ENCODE measurements around the gene CNTN5.

Gene CNTN5

DNA sequence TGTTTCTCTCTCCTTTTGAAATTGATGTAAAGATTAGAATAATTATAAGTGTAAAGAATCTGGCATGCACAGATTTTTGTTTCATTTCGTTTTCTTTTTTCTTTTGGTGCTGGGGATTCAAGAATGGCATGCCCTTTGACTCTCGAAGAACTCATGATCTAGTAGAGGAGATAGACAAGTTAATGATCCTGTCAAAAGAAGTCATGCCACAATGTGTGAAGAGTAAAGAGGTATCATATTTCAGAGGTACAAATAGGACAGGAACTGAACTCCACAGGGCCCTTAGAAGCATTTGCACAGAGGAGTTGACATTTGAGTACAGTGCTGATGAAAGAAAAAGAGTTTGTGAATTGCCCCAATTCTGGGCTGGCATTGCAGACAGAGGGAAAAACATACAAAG lies 958.3 kb downstream of the CNTN5 start:
- no peak for DNase-seq

DNA sequence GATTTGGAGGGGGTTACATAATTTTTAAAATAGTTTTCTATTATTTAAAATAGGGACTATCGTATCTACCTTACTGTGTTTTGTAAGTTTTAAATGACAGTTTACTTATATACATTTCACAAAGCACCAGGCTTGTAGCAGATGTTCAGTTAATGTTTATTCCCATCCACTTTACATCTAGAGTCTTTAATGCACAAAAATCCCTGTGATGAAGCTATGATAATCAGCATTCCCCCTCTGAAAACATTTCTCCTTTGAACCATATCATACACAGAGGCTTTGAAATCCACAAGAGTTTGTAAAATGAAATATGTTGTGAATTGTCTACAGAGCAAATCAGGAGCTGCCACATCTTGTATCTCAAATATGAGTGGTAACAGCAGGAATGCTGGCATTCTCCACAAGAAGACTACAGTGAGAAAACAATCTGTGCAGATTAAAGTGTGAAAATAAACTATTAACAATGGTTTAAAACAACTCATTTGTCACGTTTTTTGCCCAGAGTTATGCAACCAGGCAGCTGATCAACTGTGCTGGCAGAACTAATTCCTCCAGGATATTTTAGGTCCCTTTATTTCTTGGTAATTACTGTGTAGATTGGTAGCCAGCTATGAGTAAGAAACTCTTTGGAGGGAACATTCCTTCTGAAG lies 967.2 kb downstream of the CNTN5 start:
- no peak for DNase-seq

DNA sequence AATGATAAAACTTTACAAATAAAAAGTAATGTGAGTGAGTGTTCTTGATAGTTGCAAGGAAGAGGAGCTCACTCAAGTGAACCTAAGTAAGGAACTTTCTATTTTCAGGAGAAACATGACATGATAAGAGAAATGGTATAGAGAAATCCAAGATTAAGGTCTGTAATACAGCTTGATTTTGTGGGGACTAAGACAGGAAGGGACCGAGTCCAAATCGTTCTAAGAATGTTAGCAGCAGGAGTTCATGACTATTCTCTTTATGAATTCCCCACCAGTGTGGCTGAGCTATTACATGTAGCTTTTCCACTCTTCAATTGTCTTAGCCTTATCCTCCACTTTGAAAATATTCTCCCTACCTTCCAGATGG lies 967.7 kb downstream of the CNTN5 start:
- no peak for DNase-seq

DNA sequence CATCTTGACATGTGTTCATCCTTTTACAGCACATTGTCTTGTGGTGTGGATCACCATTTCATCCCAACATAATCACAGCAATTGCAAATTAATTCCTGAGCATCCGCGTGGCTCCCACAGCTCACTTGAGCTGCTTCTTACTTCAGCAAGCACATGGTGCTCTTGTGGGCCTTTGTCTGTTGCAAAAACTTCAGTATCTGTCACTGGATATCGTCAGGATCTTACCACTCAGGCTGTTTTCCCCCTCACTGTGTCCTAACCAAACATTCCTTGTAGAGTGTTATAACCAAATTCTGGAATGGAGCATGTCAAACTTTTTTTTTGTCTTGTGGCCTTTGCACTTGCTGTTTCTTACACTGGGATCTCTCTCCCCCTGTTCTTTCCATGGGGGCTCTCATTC lies 983.2 kb downstream of the CNTN5 start:
- DNase-seq = no peak

DNA sequence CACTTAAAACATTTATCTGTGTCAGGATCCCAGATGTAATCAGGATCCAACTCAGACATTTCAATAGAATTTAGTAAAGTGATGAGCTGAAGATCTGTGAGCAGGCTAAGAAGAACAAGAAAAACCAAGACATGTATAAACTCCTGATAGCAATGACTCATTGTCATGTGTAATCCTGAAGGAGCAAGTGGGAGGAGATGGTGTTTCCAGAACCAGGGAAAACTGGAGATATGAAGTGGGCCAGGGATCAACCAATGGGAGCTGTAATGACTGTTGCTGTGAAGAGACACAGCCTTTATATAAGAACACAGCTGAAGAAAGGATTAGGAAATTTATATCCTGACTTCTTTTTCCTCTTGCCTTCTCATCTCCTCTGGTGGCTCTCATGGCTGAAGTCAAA lies 983.8 kb downstream of the CNTN5 start:
- no peak for DNase-seq

DNA sequence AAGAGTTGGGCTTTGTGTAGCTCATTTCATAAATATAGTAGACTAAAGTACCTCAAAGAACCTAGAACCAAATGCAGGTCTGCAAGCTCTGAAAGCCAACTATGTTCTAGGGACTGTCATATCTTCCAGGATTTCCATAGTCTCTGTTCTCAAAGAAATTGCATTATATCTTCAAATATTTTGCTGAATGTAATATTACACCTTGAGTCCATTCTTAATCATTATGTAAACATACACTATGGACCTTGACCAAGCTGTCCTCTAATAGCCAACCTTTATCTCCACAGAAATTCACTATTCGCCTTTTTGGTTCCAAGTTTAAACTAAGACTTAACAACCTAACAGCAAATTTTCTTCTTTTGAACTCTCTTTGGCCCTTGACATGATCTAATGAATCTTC lies 987.7 kb downstream of the CNTN5 start:
- DNase-seq = no peak

DNA sequence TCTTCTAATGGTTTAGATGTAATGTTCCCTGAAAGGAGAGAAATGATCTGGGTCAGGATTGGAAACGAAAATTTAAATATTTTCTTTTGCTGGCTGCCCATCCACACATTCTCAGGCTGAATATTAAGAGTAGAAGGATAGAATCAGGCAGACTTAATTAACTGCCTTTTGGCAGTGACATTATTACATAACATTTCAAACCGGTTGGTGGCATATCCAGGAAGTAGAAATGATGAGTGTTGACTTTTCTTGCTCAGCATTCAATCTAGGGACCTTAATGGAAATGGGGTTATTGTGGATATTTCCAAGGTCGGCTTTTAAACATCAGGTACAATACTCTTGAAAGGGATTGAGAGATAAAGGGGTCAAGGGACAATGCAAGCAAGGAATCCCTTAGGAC lies 989.0 kb downstream of the CNTN5 start:
- DNase-seq = no peak

DNA sequence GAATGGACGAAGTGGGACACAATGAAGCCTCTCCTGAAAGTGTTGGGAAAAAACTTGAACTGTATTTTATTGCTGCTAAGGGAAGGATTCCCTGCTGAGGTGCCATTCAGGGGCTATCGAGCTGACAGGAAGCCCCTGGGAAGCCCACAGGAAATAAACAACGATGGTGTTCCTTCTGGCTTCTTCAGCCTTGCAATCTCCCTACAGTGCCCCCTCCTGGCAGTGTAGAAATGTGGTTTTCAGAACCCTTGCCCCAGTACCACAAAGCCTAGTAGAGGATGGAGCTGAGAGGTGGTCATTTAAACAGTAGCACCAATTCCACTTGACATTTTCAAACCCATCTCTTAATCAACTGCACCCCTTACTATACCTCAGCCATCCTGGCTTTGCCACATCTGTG lies 989.6 kb downstream of the CNTN5 start:
- no peak for DNase-seq

DNA sequence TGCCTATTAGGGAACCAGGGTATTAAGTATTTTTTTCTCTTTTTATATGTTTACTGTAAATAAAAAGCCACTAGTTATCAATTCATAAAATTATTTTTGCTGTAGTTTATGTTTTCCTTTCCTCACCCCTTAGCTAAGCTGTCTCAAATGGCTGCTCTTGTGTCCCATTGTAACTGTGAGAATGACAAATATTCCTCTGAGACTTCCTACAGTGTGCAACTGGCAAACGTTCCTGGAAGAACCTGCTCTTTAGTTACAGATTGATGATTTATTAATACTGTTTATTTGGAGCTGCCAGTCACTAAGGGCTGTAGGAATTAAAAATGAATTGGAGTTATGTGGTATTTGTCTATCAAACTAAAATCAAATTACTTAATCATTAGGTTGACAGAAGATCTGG lies 990.9 kb downstream of the CNTN5 start:
- DNase-seq = no peak

DNA sequence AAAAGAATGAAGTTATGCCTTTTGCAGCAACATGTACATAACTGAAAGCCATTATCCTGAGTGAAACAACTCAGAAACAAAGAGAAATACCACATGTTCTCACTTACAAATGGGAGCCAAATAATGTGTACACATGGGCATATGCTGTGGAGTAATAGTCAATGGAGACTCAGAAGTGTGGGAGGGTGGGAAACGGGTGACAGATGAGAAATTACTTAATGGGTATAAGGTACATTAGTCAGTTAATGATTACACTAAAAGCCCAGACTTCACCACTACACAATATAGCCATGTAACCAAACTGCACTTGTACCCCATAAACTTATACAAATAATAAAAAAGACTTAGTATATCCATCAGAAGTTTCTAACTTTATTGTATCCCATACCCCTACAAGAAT lies 992.3 kb downstream of the CNTN5 start:
- DNase-seq = no peak

DNA sequence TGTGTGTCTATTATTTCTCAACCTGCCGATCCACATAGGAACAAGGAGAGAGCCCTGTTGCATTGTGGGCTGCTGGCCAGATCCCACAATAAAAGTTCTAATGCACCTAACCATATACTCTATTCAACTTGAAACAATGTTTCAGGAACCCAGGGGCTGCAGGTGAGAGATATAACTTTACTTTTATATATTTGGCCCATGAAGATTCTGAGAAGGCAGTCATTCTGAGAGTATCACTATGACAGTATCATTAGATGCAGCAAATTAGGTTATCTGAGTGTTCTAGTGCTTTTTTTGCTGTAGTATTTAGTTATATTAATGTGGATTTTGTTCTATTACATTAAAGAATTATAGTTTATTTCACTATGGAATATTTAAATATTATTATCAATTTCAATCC lies 1011.2 kb downstream of the CNTN5 start:
- DNase-seq = no peak

DNA sequence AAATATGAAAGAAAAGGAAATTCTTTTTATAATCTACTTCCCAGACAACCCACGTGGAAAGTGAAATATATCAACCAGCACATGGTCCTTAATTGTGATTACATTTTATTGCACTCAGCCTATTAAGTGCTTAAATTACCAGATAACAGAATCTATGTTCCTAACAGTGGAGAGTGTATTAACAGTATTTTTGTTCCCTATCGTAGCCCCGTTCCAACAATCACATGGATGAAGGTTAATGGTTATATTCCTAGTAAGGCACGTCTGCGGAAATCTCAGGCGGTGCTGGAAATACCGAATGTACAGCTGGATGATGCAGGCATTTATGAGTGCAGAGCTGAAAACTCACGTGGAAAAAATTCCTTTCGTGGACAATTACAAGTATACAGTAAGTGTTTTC lies 1040.3 kb downstream of the CNTN5 start:
- DNase-seq = no peak

DNA sequence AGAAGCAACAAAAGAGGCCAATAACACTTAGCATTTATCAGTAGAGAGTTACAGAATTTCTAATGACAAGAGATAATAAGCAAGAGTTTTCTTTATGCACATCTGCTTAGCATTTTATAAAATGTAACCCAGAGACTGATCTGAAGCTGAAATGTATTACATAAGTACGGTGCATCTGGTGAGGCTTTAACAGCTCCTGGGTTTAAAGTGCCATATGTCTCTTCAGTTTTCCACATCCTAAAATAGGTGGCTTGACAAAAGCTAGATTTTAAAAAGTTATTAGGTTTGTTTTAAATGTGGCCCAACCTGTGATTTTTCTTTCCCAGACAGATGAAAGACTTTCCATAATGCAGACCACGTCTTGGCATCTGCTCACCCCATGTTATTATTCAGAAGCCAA lies 1045.7 kb downstream of the CNTN5 start:
- DNase-seq = no peak

DNA sequence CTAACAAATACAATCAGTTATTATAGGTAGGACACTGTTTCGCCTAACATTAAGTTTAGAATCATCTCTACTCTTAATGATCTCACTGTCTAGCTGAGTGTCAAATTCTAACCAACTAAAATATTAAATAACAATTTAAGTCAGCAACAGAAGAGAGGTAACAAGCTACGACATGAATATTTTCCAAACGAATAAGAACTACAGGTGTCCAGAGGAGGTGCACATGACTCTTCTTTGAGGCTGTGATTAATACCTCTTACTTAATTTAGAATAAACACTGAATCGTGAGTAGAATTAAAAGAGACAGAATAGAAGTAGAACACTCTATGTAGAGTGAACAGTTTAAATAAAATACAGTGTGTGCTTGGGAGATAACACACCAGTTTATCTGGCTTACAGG lies 1047.4 kb downstream of the CNTN5 start:
- DNase-seq = no peak

DNA sequence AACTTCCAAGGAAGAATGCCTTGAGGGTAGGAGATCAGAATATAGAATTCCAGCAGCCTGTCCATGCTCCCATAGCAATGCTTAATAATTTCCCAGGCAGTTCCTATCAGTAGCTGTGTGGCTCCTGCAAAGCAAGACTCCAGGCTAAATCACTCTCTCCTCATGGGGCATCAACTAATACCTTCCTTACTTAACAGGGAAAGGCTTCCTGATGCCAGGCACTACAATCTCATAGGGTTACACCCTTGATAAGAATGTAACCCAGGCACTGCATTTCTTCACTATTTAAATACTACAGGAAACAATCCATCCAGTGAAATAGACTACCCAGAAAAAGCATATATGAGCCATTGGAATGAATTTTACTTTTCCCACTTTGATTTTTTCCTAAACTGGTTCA lies 1051.4 kb downstream of the CNTN5 start:
- no peak for DNase-seq

DNA sequence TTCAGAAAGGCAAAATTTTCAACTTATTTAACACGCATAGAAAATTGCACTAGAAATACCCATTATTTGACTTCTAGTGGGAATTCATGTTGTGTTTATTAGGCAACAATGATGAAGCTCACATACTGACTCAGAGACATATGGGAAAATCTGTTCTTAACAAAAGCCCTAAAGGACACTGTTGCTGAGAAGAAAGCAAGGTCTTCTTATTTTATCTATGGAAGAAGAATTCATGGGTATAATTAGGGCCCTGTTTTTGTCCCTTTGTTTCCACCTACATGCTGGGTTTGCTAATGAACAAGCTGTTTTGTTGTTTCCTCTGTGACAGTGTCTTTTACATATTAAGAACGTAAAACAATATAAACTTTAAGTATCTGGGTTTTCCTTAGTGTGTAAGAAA lies 1059.6 kb downstream of the CNTN5 start:
- no peak for DNase-seq

DNA sequence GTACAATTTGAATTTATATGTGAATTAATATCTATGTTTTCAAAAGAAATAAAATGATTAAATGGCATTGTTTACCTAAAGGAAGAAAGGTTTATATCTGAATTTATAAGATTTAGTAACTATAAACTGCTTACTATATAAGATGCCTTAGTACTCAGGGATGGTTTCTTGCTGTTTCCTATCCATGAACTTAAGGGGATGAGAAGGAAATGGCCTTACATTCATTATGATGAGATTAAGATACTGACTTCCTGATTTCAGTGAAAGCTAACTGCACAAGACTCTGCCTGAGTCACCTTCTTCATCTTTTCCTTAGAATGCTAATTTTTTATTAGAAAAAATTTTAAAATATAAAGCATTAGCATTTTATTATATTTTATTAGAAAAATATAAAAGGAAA lies 1060.1 kb downstream of the CNTN5 start:
- no peak for DNase-seq

DNA sequence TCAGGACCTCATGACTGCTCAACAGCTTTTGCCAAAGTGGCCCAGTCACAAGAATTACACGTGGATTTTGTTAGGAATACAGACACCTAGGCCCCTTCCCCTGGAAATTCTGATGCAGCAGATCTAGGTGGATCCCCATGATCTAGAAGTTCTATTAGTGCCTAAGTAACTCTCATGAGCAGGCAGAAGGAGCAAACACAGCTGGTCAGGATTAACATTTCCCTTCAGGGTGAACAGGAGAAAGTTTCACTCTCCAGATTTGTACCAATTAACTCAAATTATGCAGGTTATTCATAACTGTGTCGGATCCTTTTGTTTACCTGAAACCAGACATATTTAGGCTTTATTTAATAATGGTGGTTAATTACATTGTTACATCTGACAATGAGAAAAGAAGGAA lies 1072.9 kb downstream of the CNTN5 start:
- DNase-seq = no peak

DNA sequence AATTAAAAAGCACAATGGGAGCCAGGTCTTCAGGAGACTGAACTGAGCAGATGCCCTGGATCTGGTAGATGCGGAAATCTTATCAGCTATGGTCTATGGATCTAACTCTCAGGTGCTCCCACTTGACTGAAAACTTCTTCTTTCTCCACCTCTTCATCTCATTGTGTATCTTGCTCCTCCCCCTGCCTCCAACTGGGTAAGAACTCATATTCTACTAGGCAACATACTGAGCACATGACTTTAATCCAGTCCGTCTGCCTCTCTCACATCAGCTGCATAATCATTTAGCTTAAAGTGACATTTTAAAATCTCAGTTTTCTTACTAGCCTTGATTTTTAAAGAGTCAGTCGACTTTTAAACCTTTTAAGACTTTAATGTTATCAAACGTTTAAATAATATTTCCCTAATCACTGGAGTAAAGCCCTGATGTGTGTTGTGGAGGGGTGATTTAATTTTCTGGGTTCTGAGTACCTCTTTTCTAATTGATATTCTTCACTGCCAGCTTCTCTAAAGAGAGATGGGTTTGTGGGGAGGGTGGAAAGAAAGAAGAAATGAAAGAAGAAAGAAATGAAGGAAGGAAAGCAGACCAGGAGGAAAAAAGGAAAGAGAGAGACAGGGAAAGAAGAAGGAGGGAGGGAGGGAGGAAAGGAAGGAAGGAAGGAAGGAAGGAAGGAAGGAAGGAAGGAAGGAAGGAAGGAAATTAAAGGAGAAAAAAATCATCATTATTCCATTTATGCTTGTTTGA lies 1073.5 kb downstream of the CNTN5 start:
- no peak for DNase-seq

DNA sequence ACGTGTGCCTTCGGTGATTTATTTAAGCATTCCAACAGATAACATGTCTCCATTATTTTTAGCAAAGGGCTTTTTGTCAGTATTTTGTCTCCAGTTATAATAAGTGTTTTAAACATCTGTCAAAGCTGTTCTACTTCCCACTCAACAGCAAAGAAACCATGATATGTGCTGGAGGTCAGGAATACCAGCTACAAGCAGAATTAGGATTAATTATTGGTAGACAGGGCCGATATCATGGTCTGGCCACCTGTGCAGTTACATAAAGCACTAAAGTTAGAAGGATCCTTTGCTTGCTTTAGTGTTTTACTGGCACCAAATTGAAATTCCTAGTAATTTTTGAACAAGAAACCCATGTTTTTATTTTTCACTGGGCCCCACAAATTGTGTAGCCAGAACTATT lies 1075.1 kb downstream of the CNTN5 start:
- no peak for DNase-seq

DNA sequence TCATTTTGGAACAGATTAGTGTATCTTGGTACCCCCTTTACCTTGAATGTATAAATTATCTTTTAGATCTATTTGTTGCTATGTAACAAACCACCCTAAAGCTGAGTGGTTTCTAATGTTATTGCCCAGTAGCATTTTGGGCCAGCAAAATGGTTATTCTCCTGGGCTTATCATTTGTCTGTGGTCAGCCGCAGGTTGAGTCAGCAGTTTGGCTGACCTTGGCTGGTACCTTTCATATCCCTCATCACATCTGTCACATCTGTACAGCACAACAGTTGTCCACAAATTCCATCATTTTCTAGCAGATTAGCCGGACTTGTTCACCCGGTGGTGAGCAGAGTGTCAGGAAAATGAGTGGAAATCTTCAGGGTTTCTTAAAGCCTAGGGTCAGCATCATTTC lies 1077.8 kb downstream of the CNTN5 start:
- no peak for DNase-seq

DNA sequence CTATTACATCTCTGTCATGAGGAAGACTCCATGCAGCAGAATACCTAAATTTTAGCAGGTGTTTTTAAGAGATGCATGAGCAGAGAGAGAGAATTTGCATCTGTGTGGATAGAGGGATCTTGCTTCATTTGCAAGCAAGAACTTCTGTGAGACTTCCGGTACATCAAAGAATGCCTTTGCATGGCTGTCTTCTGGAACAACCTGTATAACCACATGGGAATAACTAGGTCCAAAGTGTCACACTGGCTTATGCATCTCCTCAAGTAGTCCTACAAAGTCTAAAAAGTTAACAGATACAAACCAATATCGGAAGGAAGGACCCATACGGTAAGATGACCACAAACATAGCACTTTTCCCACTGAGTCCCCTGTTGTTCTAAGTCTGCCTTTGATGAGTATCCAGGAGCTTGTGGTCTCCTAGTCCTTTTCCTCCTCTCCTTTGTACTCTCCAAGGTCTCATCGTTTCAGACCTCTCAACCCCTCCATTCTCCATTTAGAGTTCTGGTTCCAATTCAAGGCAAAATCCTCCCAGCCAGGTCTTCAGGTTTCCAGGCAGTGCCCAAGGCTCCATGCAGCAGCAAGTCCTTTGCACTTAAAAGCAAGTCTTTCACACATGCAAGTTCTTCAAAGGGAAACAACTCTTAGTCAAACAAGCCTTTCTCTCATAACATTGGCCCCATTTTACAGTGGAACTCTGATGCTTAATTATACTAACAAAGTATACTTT lies 1084.7 kb downstream of the CNTN5 start:
- no peak for DNase-seq

DNA sequence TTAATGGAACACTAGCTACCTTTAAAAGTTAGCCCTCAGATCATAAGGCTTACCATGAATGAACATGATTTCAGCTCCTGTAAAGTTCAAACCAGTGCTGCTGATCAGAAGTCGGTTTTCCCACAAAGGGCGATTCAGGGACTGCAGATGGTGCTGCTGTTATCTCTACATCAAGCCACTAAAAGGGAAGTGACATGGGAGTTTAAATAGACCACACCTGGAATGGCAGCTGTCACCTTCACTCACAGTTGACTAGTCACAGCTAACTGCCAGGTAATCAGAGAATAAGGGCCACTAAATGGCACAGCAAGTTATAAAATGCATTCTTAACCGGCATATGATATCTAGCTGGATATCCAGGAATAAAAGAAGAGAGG lies 1085.2 kb downstream of the CNTN5 start:
- DNase-seq = no peak

DNA sequence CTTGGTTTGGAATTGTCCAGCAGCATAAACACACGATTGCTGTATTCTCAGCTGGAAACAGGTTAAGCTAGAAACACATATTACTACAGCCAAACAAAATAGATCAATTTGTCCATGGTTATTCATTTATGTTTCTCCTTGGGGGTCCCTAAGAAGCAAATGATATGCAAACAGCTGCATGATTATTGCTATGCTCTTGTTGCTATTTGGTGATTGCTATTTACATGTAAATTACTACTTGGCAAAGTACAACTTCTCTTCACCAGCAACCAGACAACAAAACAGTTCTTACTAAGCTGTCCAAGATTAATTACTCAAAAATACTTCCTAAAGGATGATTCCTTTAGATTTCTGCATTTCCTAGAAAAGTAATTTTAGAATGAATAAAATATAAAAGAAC lies 1098.4 kb downstream of the CNTN5 start:
- no peak for DNase-seq

DNA sequence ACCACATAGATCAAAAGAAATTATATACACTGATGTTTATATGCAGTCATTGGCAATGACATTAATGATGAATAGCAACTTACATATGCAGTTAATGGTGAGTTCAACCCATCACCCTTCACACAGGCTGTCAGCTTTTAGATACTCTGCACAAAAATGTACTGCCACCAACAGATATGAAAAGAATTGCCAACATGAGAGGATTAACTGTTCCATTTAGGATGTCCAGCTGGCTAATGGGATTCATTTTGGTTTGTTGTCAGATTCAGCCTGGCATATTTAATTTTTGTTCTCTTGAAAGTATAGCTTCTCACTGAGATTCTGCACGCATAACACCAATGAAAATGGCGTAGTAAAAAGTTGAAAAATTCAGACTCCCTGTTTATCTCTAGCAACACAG lies 1112.4 kb downstream of the CNTN5 start:
- DNase-seq = no peak

Data from CD4-positive, alpha-beta T cell treated with Interleukin-10 for 1 hour (primary cell).